GM18517 (cell line): ENCODE results near the gene DESI2.

Source experiments
- ATAC-seq: cut with Tn5 transposase; IDR thresholded peaks from one replicate; pipeline ENCODE4 v1.9.1; 2021; ENCODE audit warnings: mild to moderate bottlenecking, moderate library complexity; ENCODE audit not compliant: unreplicated experiment

The DESI2 gene

GRCh38 chr1:244652623-244653438 lies at the start of gene DESI2:
Gene DESI2 (plus strand): TSS chr1:244653126. CDS start chr1:244653314, 188 bp downstream.
- ATAC-seq = peak; percentile 95

- ATAC-seq = no peak
These were observed 49.4 kb upstream of the DESI2 start for GRCh38 chr1:244603498-244603897.

GRCh38 chr1:244605835-244606370 lies 47.0 kb upstream of the DESI2 start:
- no peak for ATAC-seq

DNA sequence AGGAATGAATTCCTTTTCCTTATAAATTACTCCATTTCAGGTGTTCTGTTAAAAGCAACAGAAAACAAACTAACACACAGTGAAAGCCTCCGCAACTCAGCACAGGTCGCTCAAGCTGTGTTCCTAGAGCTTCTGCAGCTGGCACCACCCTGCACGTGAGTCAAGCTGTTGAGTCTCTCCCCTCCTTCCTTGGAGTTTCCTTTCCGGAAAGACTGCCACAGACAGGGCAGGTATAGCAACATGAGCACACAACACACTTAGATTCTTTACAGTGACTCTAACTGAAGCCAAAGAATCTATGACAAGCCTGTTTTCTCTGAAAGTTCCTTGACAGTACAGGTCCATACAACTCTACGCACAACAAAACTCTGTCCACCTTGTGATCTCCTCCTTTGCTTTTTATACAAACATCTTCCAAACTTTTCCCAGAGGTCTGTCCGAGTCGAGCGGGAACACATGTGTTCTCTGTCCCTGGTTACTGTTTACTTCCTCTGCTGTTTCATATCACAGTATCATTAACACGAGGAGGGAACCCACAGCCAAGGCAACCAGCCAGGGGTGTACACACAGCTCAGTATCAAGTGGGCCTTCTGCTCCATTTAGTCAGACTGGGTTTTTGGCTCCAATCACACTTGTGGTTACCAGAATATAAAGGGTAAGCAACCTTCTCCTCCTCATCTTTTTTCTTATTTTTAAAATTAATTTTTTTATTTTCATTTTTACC lies 38.7 kb upstream of the DESI2 start:
- no peak for ATAC-seq

- ATAC-seq = no peak
These were observed 38.0 kb upstream of the DESI2 start for GRCh38 chr1:244614879-244615278.

DNA sequence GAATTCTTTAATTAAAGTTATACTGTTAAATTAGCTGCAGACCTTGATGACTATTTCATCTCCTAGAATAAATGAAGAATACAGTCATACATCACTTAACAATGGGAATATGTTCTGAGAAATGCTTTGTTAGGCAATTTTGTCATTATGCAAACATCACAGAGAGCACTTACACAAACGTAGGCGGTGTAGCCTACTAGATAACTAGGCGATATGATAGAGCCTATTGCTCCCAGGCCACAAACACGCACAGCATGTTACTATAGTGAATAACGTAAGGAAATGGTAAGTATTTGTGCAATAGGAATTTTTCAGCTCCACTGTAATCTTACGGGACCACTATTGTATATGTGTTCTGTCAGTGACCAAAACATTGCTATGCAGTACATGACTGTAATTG lies 37.6 kb upstream of the DESI2 start:
- no peak for ATAC-seq

DNA sequence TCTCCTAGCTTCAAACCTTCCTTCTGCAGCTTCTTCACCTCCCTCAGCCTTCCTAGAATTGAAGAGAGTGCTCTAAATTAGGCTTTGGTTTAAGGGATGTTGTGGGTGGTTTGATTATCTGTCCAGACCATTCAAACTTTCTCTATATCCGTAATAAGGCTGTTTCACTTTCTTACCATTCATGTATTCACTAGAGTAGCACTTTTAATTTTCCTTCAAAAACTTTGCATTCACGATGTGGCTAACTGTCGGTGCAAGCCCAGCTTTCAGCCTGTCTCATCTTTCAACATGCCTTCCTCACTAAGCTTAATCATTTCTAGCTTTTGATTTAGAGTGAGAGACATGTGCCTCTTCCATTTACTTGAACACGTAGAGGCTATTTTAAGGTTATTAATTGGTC lies 26.2 kb upstream of the DESI2 start:
- ATAC-seq = no peak

GRCh38 chr1:244628789-244629188 lies 24.1 kb upstream of the DESI2 start:
- no peak for ATAC-seq

GRCh38 chr1:244633140-244633539 lies 19.8 kb upstream of the DESI2 start:
- no peak for ATAC-seq

DNA sequence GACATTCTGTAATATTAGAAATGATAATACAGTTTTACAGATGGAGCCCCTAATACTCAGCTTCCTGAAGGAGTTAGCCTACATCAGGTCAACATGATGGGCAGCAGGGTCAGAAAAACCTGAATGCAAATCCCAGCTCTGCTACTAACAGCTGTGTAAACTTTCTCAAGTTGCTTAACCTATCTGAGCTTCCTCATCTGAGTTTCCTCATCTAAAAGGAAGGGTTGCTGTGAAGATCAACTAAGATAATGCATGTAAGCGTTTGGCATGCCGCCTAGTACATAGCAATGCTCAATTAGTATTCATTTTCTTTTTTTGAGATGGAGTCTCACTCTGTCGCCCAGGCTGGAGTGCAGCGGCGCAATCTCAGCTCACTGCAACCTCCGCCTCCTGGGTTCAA lies 18.4 kb upstream of the DESI2 start:
- ATAC-seq = no peak

- no peak for ATAC-seq
These were observed 16.3 kb upstream of the DESI2 start for GRCh38 chr1:244636488-244637259.

DNA sequence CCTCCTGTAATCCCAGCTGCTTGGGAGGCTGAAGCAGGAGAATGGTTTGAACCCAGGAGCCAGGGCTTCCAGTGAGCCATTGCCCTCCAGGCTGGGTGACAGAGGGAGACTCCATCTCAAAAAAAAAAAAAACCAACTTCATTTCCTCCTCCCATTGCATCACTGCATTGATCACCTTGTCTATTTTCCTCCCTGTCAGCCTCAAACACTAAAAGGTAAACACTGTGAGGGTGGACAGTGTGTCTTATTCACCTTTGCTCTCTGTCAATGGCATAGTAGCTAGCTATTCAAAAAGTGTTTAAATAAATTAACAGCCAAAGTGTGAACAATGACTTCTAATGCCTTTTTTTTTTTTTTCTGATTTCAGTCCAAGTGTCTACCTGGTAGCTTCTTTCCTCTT lies 13.4 kb upstream of the DESI2 start:
- no peak for ATAC-seq

DNA sequence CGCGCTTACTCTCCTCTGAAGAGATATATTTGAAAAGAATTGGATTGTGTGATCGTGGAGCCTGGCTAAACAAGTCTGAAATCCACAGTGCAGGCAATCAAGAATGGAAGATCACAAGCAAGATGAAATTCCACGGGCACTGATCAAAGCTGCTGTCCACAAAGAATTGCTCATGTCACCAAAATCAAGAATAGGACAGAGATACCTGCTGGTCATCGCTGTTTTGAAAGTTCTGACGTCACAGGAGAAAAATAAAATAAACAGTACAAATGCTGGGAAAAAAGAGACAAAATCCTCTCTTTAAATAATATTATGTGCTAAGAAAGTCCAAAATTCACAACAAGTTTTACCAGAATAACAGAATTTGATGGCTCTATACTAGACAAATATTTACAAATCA lies 12.0 kb upstream of the DESI2 start:
- ATAC-seq = no peak

- ATAC-seq = no peak
These were observed 10.4 kb upstream of the DESI2 start for GRCh38 chr1:244642526-244642925.

GRCh38 chr1:244642988-244643387 lies 9.9 kb upstream of the DESI2 start:
- ATAC-seq = no peak

GRCh38 chr1:244645414-244645813 lies 7.5 kb upstream of the DESI2 start:
- no peak for ATAC-seq

DNA sequence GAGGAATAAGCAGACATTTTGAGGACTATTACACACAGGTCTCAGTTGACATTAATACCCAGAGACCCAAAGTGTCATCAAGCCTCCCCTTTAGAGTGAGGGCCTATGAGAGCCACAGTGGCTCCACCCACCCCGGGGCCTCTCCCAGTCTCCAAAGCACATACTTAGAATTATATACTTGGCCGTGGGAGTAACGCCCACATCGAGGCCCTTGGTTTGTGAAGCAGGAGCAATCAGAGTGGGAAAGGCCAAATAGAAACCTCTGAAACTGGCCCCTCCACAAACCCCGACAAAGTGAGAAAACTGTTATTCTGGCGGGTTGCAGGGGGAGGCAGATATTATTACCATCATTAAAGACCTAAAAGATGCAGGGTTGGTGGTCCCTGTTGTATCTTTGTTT lies 7.0 kb upstream of the DESI2 start:
- no peak for ATAC-seq

- no peak for ATAC-seq
These were observed 5.1 kb upstream of the DESI2 start for GRCh38 chr1:244647819-244648218.

DNA sequence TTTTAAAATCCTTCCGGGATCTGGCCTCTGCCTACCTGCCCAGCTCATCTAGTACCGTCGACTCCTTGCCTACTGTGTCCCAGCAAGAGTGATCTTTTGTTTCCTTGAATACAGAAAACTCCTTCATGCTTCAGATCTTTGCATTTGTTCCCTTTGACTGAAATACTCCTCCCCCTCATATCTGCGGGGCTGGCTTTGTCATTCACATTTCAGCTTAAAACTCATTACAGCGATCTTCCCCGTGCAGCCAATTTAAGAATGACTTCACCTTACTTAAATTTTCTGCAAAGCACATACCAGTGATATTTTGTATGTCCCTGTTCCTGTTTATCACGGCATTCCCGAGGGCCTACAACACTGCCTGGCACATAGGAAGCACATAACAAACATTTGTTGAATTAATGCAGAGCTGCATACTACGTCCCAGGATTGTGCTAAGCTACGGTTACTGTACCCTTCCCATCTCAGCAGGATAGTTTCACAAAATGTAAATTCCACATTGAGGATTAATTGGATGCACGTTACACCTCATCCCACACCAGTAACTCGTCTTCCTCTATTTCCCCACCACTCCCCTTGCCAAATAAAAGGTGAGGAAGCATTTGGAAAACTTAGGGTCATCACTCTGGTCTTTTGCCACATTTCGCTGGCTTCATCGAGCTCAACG lies 837 bp upstream of the DESI2 start:
- no peak for ATAC-seq

DNA sequence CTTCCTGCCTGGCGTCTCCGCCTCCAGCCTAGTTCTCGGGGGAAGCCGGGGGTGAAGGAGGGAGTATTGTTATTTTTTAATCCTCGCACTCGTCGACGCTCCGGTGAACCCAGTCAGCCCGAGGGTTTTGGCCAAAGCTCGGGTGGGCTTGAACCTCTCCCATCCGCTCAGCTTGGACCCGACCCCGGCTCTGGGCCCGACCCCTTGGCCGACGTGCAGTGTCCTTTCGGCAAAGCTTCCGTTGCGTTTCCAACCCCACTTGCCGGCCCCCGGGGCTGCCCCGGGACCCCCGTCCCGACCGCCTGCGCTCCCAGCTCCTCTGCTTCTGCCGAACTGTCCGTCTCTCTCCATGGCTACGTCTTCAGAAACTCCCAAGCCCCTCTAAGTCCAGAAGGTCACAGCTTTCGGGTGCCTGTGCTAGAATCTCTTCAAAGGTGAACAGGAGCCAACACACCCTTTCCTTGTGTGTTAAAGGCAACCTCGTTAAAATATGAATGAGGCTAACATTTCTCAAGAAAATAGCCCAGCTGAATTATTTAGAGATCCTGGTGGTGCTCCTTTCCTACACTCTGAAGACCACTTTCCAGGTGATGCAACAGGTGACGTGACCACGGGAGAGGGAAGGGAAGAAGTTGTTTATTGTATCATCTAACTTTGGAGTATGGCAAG lies 647 bp downstream of the DESI2 start:
- no peak for ATAC-seq
